ENCODE measurements around the gene SMIM33. TPM values are rescaled to one million over a fixed set of nuclear protein-coding genes. Genes with fewer than 3 reads are reported as not detected.
"Not testable (repeated sequence)": the region's sequence is repeated elsewhere in the genome, so short reads cannot be mapped to it uniquely, and the experiment has no call there.

SMIM33 gene
- total RNA-seq, 4 donors from 2014 or later = not detected

- DNase-seq = no peak
- TF ChIP-seq, protein P1, sequence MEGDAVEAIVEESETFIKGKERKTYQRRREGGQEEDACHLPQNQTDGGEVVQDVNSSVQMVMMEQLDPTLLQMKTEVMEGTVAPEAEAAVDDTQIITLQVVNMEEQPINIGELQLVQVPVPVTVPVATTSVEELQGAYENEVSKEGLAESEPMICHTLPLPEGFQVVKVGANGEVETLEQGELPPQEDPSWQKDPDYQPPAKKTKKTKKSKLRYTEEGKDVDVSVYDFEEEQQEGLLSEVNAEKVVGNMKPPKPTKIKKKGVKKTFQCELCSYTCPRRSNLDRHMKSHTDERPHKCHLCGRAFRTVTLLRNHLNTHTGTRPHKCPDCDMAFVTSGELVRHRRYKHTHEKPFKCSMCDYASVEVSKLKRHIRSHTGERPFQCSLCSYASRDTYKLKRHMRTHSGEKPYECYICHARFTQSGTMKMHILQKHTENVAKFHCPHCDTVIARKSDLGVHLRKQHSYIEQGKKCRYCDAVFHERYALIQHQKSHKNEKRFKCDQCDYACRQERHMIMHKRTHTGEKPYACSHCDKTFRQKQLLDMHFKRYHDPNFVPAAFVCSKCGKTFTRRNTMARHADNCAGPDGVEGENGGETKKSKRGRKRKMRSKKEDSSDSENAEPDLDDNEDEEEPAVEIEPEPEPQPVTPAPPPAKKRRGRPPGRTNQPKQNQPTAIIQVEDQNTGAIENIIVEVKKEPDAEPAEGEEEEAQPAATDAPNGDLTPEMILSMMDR (IDR thresholded peaks at IDR 0.05) = no peak
- no peak for TF ChIP-seq POLR2A (IDR thresholded peaks at IDR 0.05)
- H3K4me3 ChIP-seq = peak overlapping the region; percentile 35 to 77 (median 50)
- peak overlapping the region; percentile 91 to 99 (median 94) for H3K27ac ChIP-seq
- no peaks in the 10 kb centered on the region for H3K9me3 ChIP-seq
- peaks cover 25 to 73% (median 38%) of the 10 kb centered on the region in 3 donors for H3K4me1 ChIP-seq
- 9% methylated on average over 6 of the region's 12 CpGs; no CpG with 5 or more reads in 1 of the 2 donors for WGBS, 2 donors
- peaks cover 2 to 39% (median 17%) of the 10 kb centered on the region in 3 donors for H3K36me3 ChIP-seq
- H3K27me3 ChIP-seq = no peaks in the 10 kb centered on the region
- intact Hi-C loops (cut with DNase I) = no loop called here
Observed at GRCh38 chr5:139481122-139481533, 10.3 kb downstream of the SMIM33 start.

- H3K27me3 ChIP-seq = no peaks in the 10 kb centered on the region
- intact Hi-C loops (cut with DNase I) = no loop called here
- H3K4me1 ChIP-seq = peaks cover 25 to 73% (median 38%) of the 10 kb centered on the region in 3 donors
- TF ChIP-seq, protein P1 (IDR thresholded peaks at IDR 0.05) = peak in 4 of 6 experiments; percentile 18 to 61 (median 34)
- TF ChIP-seq POLR2A (IDR thresholded peaks at IDR 0.05) = no peak
- WGBS, 2 donors = no CpG with 5 or more reads among the region's 5 CpGs
- H3K27ac ChIP-seq = peak overlapping the region; percentile 91 to 99 (median 94)
- no peaks in the 10 kb centered on the region for H3K9me3 ChIP-seq
- H3K4me3 ChIP-seq = peak overlapping the region; percentile 35 to 77 (median 50)
- peaks cover 0 to 34% (median 13%) of the 10 kb centered on the region in 3 donors for H3K36me3 ChIP-seq
- DNase-seq = no peak
Observed at GRCh38 chr5:139481580-139482049, 10.8 kb downstream of the SMIM33 start.

- 2 to 11% methylated on average over 10 of the region's 19 CpGs for WGBS, 2 donors
- peak; percentile 33 for DNase-seq
- Histone ChIP-seq H3K36me3 (peaks cover 0 to 27% (median 8%) of the 10 kb centered on the region in 3 donors), H3K9me3 (no peaks in the 10 kb centered on the region), H3K27me3 (no peaks in the 10 kb centered on the region), H3K4me1 (peaks cover 25 to 73% (median 38%) of the 10 kb centered on the region in 3 donors), H3K4me3 (peak within 1 kb of the TSS; percentile 35 to 77 (median 50)), H3K27ac (peak within 1 kb of the TSS; percentile 91 to 99 (median 94))
- intact Hi-C loops (cut with DNase I) = no loop called here
- TF ChIP-seq, protein P1 (IDR thresholded peaks at IDR 0.05) = no peak
- TF ChIP-seq POLR2A (IDR thresholded peaks at IDR 0.05) = peak in 1 of 4 donors; percentile 52
Observed at GRCh38 chr5:139482050-139482889, 11.5 kb downstream of the SMIM33 start, which contains the start of gene STING1. STING1 (minus strand) TSS chr5:139482758; CDS start chr5:139481704, 1,054 bp downstream.

DNA sequence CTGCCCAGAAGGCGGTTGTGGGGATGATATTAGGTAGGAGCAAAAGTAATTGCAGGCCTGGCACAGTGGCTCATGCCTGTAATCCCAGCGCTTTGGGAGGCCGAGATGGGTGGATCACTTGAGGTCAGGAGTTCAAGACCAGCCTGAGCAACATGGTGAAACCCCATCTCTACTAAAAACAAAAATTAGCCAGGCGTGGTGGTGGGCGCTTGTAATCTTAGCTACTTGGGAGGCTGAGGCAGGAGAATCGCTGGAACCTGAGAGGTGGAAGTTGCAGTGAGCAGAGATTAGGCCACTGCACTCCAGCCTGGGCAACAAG, 12.0 kb downstream of the SMIM33 start:
- H3K27me3 ChIP-seq; DNase-seq; H3K9me3 ChIP-seq; intact Hi-C loops (cut with DNase I): not testable (repeated sequence)
- Histone ChIP-seq H3K36me3 (peaks cover 0 to 21% (median 3%) of the 10 kb centered on the region in 3 donors), H3K27ac (peak overlapping the region; percentile 91 to 99 (median 94)), H3K4me1 (peaks cover 25 to 73% (median 38%) of the 10 kb centered on the region in 3 donors), H3K4me3 (peak overlapping the region; percentile 35 to 77 (median 50))
- WGBS, 2 donors = 39 to 45% methylated on average over 6 of the region's 6 CpGs

DNA sequence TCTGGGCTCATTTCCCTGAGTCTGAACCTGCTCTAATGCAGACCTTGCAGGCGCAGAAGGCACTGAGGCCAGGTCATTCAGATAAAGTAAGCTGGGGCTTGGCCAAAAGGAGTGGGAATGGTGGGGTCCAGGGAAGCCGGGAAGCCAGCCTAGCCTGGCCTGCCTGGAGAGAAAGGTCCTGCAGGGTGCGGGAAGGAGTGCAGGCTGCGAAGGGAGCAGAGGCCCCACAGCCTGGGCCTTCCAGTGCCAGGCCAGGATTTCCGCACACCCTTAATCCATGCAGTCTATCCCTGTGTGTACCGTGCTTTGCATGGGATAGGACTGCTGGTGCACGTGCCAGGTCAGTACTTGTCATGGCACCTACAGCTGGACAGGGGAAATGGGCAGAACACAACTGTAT, 15.4 kb downstream of the SMIM33 start:
- 33 to 86% methylated on average over 1 of the region's 7 CpGs for WGBS, 2 donors

More for the DNA sequence above, 15.4 kb downstream of the SMIM33 start:
- no peaks in the 10 kb centered on the region for H3K27me3 ChIP-seq
- no peaks in the 10 kb centered on the region for H3K9me3 ChIP-seq
- H3K27ac ChIP-seq = no peak overlapping the region
- no peak for TF ChIP-seq POLR2A (IDR thresholded peaks at IDR 0.05)
- TF ChIP-seq, protein P1 (IDR thresholded peaks at IDR 0.05) = no peak
- H3K4me1 ChIP-seq = peaks cover 16 to 44% (median 23%) of the 10 kb centered on the region in 3 donors
- no peak overlapping the region for H3K4me3 ChIP-seq
- intact Hi-C loops (cut with DNase I) = no loop called here
- no peaks in the 10 kb centered on the region for H3K36me3 ChIP-seq
- no peak for DNase-seq
